ENCODE measurements around the gene PIK3IP1.

Gene PIK3IP1

GRCh38 chr22:31263896-31264640 lies 28.2 kb downstream of the PIK3IP1 start:
- TF ChIP-seq, protein P1, sequence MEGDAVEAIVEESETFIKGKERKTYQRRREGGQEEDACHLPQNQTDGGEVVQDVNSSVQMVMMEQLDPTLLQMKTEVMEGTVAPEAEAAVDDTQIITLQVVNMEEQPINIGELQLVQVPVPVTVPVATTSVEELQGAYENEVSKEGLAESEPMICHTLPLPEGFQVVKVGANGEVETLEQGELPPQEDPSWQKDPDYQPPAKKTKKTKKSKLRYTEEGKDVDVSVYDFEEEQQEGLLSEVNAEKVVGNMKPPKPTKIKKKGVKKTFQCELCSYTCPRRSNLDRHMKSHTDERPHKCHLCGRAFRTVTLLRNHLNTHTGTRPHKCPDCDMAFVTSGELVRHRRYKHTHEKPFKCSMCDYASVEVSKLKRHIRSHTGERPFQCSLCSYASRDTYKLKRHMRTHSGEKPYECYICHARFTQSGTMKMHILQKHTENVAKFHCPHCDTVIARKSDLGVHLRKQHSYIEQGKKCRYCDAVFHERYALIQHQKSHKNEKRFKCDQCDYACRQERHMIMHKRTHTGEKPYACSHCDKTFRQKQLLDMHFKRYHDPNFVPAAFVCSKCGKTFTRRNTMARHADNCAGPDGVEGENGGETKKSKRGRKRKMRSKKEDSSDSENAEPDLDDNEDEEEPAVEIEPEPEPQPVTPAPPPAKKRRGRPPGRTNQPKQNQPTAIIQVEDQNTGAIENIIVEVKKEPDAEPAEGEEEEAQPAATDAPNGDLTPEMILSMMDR (IDR thresholded peaks at IDR 0.05; ENCODE audit: low read depth, low read length, missing control alignments): no peak
- no peak for DNase-seq (ENCODE audit: low read depth)

GRCh38 chr22:31262312-31263133 lies 29.8 kb downstream of the PIK3IP1 start:
- DNase-seq (ENCODE audit: low read depth): no peak
- H3K4me3 ChIP-seq (ENCODE audit: low read depth, low read length): no peak overlapping the region
- TF ChIP-seq, protein P1 (IDR thresholded peaks at IDR 0.05; ENCODE audit: low read depth, low read length, missing control alignments): no peak

More at GRCh38 chr22:31263896-31264640, 28.2 kb downstream of the PIK3IP1 start:
- H3K4me3 ChIP-seq (ENCODE audit: low read depth, low read length): no peak overlapping the region

DNA sequence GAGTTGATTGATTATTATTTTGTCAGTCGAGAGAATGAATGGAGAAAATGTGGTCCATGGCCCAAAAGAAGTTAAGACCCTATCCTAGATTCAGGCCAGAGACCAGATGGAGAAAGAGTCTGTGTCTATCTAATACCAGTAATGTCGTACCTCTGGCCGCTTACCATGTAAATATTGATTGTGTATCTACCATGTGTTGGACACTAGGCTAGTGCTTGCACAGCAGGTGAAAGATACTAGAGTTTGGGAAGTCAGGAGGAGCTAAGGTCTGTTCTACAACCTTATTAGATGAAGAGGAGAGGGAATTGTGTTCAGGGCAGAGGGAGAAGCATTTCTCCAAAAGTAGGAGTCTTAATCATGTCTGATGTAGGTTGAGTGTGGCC lies 31.8 kb downstream of the PIK3IP1 start:
- TF ChIP-seq, protein P1 (IDR thresholded peaks at IDR 0.05; ENCODE audit: low read depth, low read length, missing control alignments): no peak
- no peak for DNase-seq (ENCODE audit: low read depth)
- H3K4me3 ChIP-seq (ENCODE audit: low read depth, low read length): no peak overlapping the region

GRCh38 chr22:31259798-31260473 lies 32.4 kb downstream of the PIK3IP1 start:
- DNase-seq (ENCODE audit: low read depth): no peak
- H3K4me3 ChIP-seq (ENCODE audit: low read depth, low read length): no peak overlapping the region
- TF ChIP-seq, protein P1 (IDR thresholded peaks at IDR 0.05; ENCODE audit: low read depth, low read length, missing control alignments): no peak

DNA sequence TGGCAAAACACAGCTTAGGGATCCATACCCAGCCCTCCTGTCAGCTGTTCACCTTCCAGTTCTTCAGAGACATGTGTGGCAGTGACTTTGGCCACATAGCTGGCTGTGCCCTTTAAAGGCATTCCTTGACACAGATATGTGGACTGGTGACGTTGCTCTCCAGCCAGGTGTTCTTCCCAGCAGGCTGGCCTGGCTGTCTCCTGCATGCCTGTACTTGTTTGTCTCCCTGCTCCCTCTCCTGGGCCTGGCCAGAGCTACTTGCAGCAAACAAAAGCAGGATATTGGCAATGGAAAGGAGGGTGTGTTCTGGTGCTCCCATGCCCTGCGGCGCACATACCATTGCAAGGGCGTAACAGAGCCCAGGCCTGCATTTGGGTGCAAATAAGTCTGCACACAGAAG lies 38.3 kb downstream of the PIK3IP1 start:
- TF ChIP-seq, protein P1 (IDR thresholded peaks at IDR 0.05; ENCODE audit: low read depth, low read length, missing control alignments): no peak
- H3K4me3 ChIP-seq (ENCODE audit: low read depth, low read length): no peak overlapping the region
- DNase-seq (ENCODE audit: low read depth): no peak

- DNase-seq (ENCODE audit: low read depth): no peak
- TF ChIP-seq, protein P1 (IDR thresholded peaks at IDR 0.05; ENCODE audit: low read depth, low read length, missing control alignments): no peak
- no peak overlapping the region for H3K4me3 ChIP-seq (ENCODE audit: low read depth, low read length)
Observed at GRCh38 chr22:31250740-31251600, 41.3 kb downstream of the PIK3IP1 start.
